Stimulated activated CD4-positive, alpha-beta T cell treated with anti-CD3 and anti-CD28 coated beads, Interleukin-4, amount 100 ng/mL, for 4 hours (primary cell): ENCODE data around the gene UBE2Z.
"Not testable (repeated sequence)": the region's sequence is repeated elsewhere in the genome, so short reads cannot be mapped to it uniquely, and the experiment has no call there.

ENCODE experiments used
- DNase-seq, 2 experiments: peaks; one replicate each; pipeline ENCODE4 v3.0.0-alpha.2; 2020

The UBE2Z gene

DNA sequence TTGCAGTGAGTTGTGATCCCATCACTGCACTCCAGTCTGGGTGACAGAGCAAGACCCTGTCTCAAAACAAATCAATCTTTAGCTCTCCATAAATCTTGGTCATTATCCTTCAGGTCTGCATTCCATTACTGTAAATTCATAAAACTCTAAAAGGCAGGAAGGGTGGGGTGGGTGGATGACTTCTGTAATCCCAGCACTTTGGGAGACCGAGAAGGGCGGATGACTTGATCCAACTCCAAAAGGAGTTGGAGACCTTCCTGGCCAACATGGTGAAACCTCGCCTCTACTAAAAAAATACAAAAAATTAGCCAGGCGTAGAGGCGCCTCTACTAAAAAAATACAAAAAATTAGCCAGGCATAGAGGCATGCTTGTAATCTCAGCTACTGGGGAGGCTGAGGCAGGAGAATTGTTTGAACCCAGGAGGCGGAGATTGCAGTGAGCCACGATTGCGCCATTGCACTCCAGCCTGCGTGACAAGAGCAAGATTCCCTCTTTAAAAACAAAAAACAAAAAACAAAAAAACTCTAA is 2.2 kb upstream of the UBE2Z start:
- DNase-seq = no peak

DNA sequence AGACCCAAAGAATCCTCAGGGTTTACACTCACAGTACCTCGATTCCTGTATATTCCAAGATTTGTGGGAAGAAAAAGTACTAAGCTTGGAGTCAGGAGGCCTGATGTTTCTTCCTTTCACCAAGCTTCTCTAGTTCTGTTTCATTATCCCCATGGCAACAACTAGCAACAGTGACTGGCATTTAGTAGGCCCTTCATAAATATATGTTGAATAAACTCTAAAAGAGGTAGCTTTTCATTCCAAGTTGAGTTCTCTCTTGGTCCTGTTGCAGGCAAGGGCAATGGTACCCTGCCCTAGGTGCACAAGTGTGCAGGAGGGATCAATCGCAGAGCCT is 527 bp upstream of the UBE2Z start:
- DNase-seq = no peak

DNA sequence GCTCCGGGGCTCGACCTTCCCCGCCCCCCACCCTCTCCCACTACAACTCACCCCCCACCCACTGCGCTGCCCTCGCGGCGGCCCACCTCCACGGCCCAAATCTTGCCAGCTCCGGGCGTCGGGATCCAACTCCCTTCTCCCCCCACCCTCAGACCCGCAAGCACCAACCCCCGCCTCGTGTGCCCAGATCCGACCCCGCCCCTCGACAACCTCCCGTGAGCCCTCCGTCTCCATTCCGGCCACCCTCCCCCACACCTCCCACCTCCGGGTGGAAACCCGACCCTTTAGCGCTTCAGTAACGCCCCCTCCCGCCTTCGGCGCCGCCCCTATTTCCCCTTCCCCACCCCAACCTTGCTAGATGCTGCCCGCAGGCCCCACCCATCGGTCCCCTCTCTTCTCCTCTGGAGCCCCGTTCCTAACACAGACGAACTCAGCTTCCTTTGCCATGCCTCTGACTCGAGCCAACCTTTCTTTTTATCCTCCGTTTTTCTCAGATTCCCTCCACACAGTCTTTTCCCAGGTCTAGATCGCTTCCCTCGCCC is 717 bp downstream of the UBE2Z start:
- DNase-seq = peak; percentile 92 to 95

DNA sequence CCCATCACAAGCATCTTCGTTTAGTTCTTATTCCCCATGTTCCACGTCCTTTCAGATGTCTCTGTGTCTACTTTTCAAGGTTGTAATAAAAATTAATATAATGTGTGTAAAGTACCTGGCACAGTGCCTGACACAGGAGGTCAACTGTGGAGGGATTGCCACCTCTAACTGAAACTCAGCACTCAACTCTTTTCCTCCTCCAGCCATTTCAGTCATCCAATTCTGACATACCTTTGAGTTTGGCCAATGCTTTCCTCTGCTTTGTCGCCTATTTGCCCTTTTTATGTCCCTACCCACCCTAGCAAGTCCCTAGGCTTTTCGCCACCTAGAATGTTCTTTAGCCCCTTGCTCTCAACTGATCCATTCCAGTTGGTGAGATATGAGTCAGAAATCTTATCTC is 1.6 kb downstream of the UBE2Z start:
- no peak for DNase-seq

DNA sequence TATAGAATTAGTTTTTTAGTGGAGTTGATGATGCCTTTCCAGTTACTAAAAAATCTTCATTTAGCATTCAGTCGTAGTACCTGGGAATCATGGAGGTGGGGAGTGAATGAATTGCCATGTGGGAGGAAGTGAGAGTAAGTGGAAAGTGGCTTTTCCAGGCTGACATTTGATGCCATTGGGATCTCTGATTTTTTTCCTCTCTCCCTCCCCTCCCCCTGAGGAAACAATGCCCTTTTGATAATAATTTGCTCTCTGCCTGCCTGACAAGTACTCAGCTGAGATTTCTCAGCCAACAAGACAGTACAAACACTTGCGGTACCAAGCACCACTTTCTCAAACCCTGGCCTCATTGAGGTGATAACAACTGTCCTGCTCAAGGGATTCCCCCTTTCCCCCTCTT is 2.2 kb downstream of the UBE2Z start:
- no peak for DNase-seq

DNA sequence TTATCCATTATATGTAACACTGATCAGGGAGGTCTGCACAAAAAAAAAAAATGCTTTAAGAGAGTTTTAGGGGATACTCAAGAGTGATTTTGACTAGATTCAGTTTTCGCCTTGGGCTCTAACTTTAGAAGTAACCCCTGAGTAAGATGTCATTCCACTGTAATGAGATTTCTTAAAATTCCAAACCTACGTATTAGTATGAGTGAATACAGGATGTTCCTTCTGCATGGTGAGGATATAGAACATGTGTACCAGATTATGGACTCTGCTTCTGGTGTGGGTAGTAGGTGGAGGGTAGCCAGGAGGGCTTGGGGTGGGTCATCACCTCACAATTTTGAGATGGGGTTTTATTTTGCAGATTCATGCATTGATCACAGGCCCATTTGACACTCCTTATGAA is 4.3 kb downstream of the UBE2Z start:
- no peak for DNase-seq

DNA sequence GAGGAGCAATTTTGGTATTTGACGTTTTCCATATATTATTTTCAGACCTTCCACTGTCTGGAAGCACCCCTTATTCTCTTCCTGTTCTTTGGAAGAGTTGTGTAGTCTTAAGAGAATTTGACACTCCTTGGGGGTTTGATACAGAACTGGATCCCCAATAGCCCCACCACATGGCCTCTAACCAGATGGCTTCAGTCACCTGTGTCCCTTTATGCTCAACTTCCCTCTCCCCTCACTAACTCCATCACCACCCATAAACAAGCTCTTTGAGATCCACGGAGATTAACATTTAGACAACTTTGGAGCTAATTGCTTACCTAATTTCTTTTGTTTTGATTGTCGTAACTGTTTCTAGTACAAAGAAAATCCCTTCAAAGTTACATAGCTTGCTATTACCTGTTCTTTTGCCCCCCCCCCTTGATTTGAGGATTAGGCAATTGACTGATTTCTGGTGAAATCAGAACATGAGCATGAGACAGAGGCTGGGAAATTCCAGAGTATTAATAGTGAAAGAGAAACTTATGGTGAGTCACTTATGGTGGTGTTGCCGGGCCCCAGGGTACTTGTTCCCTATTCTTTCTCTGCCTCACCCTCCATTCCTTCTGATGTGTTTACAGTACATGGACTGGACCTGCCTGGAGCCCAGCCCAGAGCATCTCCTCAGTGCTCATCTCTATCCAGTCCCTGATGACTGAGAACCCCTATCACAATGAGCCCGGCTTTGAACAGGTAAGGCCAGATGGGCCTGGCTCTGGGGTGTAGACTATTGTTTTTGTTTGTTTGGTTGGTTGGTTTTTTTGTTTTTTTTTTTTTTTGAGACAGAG is 7.5 kb downstream of the UBE2Z start:
- DNase-seq = peak; percentile 36 to 50

DNA sequence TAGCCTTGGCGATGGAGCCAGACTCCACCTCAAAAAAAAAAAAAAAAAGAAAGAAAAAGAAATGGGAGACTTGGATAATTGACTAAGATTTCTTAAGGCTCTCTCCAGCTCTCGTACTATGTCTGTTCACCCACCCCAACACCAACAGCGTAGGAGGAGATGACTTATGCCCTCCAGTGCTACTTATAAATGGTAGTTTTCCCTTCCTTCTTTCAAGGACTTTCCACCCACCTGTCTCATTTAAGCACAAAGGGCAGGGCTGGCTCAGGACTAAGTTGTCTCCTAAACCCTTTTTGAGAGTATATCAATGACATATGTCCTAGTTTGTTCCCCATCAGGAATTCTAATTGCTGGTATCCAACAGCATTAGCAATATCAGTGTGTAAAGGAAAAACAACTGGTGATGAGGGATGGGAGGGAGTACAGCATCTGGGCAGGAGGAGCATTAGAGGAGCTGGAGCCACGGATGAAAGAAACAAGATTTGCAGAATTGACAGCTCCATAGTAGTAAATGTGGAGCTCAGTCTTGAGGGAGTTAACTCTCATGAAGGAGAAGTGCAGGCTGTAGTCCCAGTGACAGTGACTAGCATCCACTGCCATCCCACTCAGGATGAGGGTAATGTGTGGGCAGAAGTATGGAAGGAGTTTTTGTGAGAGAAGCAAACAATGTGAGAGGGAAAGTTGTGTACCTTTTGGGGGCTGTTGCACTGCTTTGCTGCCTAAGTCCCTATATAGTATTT is 17.2 kb downstream of the UBE2Z start:
- DNase-seq = no peak

DNA sequence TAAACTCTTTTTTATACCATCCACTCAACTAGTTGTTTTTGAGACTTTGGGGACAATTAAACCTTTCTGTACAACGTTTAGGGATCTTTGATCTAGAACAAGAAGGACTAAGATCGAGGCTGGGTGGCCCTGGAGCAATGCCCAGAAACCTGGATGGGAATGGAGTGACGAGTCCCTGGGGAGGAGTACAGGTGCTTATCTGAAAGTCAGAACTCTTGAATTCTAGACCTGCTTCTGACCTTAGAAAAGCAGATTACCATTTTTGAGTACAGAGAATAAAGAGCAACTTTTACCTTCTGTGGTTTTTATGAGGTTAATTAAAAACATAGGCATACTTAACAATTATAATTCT is 17.8 kb downstream of the UBE2Z start:
- no peak for DNase-seq

DNA sequence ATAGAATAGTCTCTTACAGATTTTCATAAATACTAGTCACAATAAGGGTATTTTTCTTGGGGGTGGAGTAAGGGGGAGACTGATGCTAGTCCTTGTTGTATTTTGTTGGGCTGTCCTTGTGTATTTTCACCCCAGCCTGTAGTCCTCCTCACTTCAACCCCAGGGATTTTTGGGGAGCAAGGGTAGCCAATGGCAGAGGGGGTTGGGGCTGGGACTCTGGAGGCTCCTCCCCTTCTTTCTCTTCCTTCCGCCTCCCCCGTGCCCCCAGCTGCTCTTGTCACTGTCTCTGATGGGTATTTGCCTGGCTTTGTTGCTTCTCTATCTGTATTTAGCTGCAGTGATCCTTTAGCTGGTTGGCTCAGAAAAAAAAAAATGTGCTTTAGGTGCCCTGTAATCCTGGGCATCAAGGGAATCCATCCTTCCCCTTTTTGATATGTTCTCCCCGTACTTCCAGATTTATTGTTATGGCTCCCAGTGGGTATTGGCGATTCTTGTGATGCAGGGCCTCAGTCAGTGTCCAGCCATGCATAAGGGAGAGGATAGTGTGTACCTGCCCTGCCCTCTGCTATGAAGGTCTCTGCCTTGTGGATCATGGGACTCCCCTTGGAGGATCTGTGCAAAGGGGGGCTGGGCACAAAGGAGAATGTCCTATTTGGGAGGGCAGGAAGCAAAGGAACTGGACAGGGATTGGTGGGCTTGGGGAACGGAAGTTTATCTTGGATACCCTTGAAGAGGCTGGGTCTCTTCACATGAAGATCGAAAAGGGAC is 20.0 kb downstream of the UBE2Z start:
- no peak for DNase-seq

DNA sequence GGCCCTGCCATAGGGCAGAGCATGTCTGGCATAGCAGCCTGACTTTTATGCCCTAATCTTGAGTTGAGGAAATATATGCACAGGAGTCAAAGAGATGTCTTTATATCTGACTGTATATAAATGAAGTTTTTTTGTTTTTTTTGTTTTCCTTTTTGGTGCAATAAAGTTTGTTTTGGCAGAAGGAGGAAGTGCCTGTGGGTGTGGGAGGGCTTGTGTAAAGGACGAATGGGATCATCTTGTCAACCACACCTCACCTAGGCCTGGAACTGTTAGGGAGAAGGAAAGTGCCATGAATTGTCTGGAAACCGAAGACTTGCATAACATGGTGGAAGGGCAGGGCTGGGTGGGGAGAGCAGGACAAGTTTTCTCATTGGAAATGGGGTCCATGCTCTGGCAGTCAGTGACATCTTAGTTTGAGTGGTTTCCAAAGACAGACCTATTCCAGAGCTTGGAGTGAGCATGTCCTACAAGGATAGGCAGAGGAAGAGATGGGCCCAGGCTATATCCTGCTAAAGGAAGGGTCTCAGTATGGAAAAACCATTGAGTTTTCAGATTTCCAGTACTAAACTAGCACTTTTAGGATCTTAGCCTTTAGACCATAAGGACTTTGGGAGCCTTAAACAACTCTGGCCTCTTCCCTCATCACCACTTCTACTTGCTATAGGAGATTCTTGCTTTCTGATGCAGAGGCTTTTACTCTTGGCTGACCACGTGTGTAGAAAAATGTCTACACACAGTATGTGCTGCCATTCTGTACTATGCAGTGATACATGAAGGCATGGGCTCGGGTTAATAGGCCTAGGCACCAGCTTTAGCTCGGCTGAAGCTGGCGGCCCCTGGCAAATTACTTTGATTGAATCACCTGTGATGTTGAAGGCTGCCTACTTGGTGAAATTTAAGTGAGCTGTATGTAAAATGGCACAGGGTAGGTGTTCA is 20.9 kb downstream of the UBE2Z start:
- DNase-seq = no peak

DNA sequence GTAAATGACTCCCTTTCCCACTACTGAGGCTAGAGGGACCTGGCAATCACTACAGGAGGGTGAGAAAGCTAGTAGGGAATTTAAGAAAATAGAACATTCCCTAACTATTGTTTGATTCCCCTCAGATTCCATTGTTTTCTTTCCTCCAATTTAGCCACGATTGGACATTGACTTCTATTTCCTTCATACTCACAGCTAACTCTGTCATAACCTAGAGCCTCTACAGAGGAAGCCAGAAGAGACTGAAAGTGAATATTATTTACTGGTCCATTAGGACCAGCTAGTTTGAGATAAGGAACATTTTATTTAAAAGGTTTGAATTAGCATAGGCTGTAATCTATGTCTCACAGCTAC is 21.6 kb downstream of the UBE2Z start:
- no peak for DNase-seq

DNA sequence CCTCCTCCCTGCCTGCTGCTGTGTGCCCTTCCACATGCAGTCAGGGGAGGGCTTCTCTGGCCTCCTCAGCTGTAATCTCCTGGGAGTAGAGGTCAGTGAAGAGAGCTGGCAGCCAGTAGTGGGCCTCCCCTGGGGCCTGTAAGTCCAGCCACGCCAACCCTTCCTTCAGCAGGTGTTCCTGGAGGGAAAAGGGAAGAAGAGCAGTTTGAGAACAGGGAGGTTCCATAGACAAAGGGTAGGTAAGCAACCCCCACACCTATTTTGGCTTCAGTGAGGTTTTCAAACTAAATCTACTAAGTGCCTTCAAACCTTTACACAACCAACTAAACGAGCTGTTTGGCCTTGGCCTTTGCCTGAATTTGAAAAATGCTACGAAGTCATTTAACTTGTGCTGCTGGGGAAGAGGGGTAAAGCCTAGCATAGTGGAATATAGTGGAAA is 22.2 kb downstream of the UBE2Z start:
- no peak for DNase-seq

DNA sequence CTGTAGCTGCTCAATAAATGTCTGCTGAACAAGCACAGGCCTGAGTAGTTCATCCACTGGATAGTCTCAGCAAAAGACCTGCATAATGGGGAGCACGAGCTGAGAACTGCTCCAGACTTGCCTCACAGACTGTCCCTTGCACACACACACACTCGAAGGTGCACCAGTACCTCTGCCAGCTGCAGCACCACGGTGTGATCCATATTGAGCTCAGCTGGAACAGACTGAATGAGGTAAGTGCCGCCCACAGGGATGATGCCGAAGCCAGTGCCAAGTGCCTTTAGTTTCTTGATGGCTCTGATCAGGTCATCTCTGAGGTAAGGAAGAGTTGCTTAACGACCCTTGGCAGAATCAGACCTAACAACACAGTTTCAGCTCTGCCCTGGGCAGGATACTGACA is 24.8 kb downstream of the UBE2Z start:
- DNase-seq = no peak

DNA sequence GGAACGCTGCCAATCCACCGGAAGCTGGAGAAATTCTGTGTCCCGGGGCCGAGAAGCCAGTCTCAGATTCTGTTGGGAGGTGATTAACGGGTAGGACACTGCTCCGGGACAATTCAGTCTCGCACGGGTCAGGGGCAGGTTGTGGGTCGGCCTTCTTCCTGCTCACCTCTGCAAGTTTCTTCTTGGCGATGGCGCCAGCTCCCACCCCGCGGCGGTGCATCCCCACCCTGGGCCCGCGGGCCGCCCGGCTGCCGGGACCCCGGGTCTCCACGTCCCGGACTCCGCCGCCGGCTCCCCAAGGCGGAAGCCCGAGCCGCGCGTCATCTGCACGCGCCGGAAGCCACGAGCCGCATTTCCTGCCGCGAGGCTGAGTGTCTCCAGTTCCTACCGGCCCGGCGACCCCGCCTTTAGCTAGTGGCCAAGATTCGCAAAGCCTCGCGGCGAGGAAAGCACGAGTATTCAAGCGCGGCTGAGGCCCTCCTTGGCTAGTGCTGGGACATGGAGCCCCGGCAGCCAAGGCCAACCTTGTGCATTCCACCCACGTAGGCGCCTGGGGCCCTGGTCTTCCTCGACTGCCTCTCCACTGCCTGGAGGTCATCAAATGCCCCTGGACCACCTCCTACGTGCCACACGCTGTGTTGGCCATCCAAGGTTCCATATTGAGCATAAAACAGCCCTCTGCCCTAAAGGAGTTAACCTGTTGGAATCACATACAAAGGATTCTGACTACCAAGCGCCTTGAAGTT is 36.5 kb downstream of the UBE2Z start, which contains the start of gene SNF8:
SNF8 (minus strand) TSS at position 328 of the 746 bp plus-strand sequence; CDS start at position 220, 108 bp downstream.
- peak; percentile 90 to 91 for DNase-seq

DNA sequence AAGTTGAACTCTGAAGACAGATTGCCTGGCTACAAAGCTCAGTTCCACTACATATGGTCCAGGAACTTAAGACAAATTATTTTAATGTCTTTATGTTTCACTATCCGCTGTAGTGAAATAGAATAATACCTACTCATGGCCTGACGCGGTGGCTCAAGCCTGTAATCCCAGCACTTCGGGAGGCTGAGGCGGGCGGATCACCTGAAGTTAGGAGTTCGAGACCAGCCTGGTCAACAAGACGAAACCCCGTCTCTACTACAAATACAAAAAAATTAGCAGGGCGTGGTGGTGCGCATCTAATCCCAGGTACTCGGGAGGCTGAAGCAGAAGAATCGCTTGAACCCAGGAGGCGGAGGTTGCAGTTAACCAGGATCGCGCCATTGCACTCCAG is 37.0 kb downstream of the UBE2Z start:
- DNase-seq = not testable (repeated sequence)

DNA sequence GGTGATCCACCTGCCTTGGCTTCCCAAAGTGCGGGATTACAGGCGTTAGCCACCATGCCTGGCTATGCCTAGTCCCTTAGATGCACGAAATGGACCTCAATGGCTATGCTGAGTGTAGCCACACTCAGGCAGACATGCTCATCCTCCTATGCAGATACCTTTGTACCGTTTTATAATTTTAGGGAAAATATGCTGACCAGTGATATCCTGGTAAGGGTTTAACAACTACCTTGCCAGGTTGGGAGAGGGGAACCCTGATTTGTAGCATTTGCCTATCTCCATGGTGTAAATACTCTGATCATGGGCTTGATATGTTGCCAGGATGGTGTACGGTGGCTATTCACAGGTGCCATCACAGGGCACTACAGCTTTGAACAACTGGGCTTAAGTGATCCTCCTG is 43.4 kb downstream of the UBE2Z start:
- DNase-seq = no peak

DNA sequence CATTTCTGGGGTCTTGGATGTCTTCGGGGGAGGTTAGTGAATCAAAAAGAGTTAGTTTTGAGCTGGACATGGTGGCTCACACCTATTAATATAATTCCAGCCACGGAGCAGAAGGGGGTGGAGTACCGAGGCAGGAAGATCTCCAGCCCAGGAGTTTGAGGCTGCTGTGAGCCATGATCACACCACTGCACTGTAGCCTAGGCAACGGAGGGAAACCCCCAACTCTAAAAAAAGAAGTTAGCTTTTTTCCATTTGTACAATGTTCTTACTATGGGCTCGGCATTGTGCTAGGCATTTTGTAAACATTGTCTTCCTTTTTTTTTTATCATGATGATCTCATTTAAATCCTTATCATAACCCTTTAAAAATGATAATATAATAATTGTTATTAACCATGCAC is 44.7 kb downstream of the UBE2Z start:
- no peak for DNase-seq

DNA sequence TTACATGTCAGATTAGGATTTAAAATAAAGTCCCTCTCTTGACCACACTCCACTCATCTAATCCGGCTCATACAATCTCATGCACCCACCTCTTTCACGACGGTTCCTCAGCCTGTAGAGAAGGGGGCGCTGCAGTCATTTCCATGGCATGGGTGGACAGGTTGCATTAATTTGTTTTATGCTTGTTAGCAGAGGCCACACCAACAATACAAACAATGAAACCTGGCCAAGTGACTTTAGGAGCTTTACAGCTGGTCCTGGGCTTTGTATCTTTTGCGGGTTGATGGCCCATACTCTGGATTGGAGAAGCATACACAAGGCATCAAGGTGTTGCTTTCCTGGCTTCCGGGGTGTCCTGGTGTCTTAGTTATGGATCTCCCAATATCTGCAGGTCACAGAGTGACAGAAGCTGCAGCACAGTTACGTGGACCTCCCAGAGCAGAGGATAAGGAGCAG is 46.1 kb downstream of the UBE2Z start:
- no peak for DNase-seq

DNA sequence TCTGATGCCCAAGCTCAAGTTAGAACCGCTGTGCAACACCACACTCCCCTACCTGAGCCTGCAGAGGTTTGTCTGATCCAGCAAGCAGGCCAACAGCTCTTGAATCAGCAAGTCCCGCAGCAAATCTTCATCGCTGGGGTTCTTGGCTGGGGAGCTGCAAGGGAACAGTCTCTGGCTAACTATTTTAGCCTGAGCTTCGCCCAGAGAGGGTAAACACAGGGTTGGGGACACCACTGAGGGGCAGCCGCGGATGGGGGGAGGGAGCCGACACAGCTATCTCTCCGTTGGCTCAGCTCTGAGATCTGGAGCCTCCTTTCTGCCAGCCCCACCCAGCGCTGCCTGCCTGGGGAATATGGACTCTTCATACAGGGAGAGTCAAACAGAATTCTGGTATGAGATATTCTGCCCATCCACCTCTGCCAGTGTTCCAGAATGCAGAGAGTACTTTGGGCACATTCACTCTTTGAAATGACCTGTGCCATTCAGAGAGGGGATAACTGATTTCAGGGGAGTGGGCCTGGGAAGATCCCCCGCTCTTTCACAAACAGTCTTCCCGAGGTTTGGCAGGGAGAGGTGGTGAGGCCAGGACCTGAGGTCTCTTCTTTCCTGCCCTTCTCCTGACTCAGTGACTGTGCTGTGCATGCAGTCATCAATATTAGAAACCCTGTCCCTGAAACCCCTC is 52.8 kb downstream of the UBE2Z start:
- no peak for DNase-seq
